Endodermal cell (in vitro differentiated cells): Measurements from ENCODE around the gene GP2. TPM values are rescaled to one million over a fixed set of nuclear protein-coding genes. Genes with fewer than 3 reads are reported as not detected.
A peak's percentile ranks its signal among the peaks of the same experiment; 100 is the strongest.

Experiments used
- DNase-seq: peaks from one replicate; pipeline ENCODE4 v3.0.0-alpha.2; 2017
- H3K27ac ChIP-seq: 2 replicates; pipeline ENCODE4 v1.5.1; 2013; ENCODE audit warnings: mild to moderate bottlenecking, low read depth, low read length, moderate library complexity
- H3K27me3 ChIP-seq: 2 replicates; pipeline ENCODE4 v1.6.1; 2013; ENCODE audit warnings: mild to moderate bottlenecking, low read length, moderate library complexity; ENCODE audit not compliant: insufficient read depth, control insufficient read depth, poor library complexity, severe bottlenecking
- H3K36me3 ChIP-seq: 2 replicates; pipeline ENCODE4 v1.7.0; 2013; ENCODE audit warnings: mild to moderate bottlenecking, low read length, moderate library complexity; ENCODE audit not compliant: control insufficient read depth, insufficient read depth
- H3K4me1 ChIP-seq: one replicate; pipeline ENCODE4 v1.7.0; 2013; ENCODE audit warnings: low read length; ENCODE audit not compliant: control insufficient read depth, insufficient read depth
- H3K4me3 ChIP-seq: 2 replicates; pipeline ENCODE4 v1.5.1; 2013; ENCODE audit warnings: mild to moderate bottlenecking, low read length, moderate library complexity
- H3K9ac ChIP-seq: 2 replicates; pipeline ENCODE4 v1.6.1; 2013; ENCODE audit warnings: mild to moderate bottlenecking, low read length, moderate library complexity; ENCODE audit not compliant: poor library complexity, severe bottlenecking; ENCODE audit errors: extremely low read depth
- H3K9me3 ChIP-seq: 2 replicates; pipeline ENCODE4 v1.6.1; 2013; ENCODE audit warnings: mild to moderate bottlenecking, low read length, moderate library complexity; ENCODE audit not compliant: control insufficient read depth
- H3K27ac Mint-ChIP-seq: 2 replicates; pipeline ENCODE4 v1.8.0; 2020; ENCODE audit warnings: mixed read lengths
- H3K27me3 Mint-ChIP-seq: 2 replicates; pipeline ENCODE4 v1.8.0; 2021; ENCODE audit warnings: mild to moderate bottlenecking, mixed read lengths; ENCODE audit not compliant: insufficient read depth
- H3K36me3 Mint-ChIP-seq: 2 replicates; pipeline ENCODE4 v1.8.0; 2020; ENCODE audit warnings: low read depth, mixed read lengths
- H3K4me1 Mint-ChIP-seq: 2 replicates; pipeline ENCODE4 v1.8.0; 2020; ENCODE audit warnings: mixed read lengths
- H3K4me3 Mint-ChIP-seq: 2 replicates; pipeline ENCODE4 v1.8.0; 2020; ENCODE audit warnings: mild to moderate bottlenecking, moderate library complexity, mixed read lengths
- H3K9me3 Mint-ChIP-seq: 2 replicates; pipeline ENCODE4 v1.8.0; 2020; ENCODE audit warnings: mild to moderate bottlenecking, mixed read lengths
- CTCF ChIP-seq: fragments of 200-600 bp; sonication (generic); conservative IDR thresholded peaks from 2 replicates; pipeline ENCODE4 v1.5.0; 2021; ENCODE audit warnings: antibody characterized with exemption, mild to moderate bottlenecking
- WGBS, 2 experiments: methylation state at CpG; one replicate each; pipeline versions ENCODE4 v1.1.5 to v1.1.7; 2013; ENCODE audit warnings: missing lambda C conversion rate in 2 of 2, mixed read lengths in 1 of 2; ENCODE audit not compliant: insufficient coverage in 1 of 2, insufficient read length in 1 of 2; 5-methylcytosine and 5-hydroxymethylcytosine counted together
- total RNA-seq, 2 donors: library from RNA; stranded (reverse); fragmentation: NEBNext Ultra II Directional in 1 of 2; extraction: Animal tissue kit (Norgen Biotek cat#: 25700) in 1 of 2; gene quantifications; 2 replicates in 1 of 2; 3 replicates in 1 of 2; pipeline ENCODE4 v1.2.1, GENCODE V29; 2021

GP2 gene
- total RNA-seq, 2 donors from 2014 or later, result not detected

DNA sequence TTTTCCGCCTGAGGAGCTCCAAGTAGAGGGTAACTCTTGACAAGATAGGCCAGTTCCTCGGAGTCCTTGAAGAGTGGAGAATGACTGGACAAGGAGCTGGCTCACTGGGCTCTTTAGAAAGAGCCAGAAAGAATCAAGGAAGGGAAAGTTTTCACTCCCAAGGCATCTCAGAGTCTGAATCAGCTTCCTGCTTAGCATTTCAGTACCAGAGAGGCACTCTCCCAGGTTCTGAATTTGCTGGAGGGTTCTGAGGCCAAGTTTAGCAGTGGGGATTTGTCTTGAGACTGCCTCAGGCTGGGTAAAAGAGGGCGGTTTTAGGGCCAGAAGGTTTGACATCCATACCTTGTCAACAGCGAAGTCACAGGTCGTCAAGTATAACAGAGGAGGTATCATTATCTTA is 25.5 kb downstream of the GP2 start:
- H3K36me3 Mint-ChIP-seq, result no peaks in the 10 kb centered on the region
- no peaks in the 10 kb centered on the region for H3K9me3 ChIP-seq
- no peaks in the 10 kb centered on the region for H3K4me1 ChIP-seq
- WGBS, 2 experiments, result 62 to 80% methylated on average over 4 to 5 of the region's 5 CpGs
- H3K9ac ChIP-seq, result no peak overlapping the region
- no peak overlapping the region for H3K27ac Mint-ChIP-seq
- no peaks in the 10 kb centered on the region for H3K27me3 ChIP-seq
- peaks cover 3% of the 10 kb centered on the region for H3K27me3 Mint-ChIP-seq
- no peaks in the 10 kb centered on the region for H3K9me3 Mint-ChIP-seq
- DNase-seq, result peak; percentile 63
- H3K36me3 ChIP-seq, result no peaks in the 10 kb centered on the region
- no peak overlapping the region for H3K4me3 Mint-ChIP-seq
- H3K4me3 ChIP-seq, result no peak overlapping the region
- no peak for TF ChIP-seq CTCF
- H3K27ac ChIP-seq, result no peak overlapping the region
- H3K4me1 Mint-ChIP-seq, result no peaks in the 10 kb centered on the region

- Mint-ChIP-seq H3K9me3 (no peaks in the 10 kb centered on the region), H3K27me3 (peaks cover 3% of the 10 kb centered on the region), H3K4me1 (no peaks in the 10 kb centered on the region), H3K4me3 (no peak overlapping the region), H3K36me3 (no peaks in the 10 kb centered on the region), H3K27ac (no peak overlapping the region)
- H3K4me1 ChIP-seq, result no peaks in the 10 kb centered on the region
- 37 to 44% methylated on average over 6 to 16 of the region's 16 CpGs for WGBS, 2 experiments
- H3K36me3 ChIP-seq, result no peaks in the 10 kb centered on the region
- H3K27me3 ChIP-seq, result no peaks in the 10 kb centered on the region
- peak; percentile 89 for DNase-seq
- H3K9me3 ChIP-seq, result no peaks in the 10 kb centered on the region
- peak; percentile 90 for TF ChIP-seq CTCF
- no peak overlapping the region for H3K27ac ChIP-seq
- no peak overlapping the region for H3K4me3 ChIP-seq
- no peak overlapping the region for H3K9ac ChIP-seq
Observed at GRCh38 chr16:20300312-20301097, 26.8 kb downstream of the GP2 start.

- Histone ChIP-seq H3K27ac (no peak overlapping the region), H3K4me3 (no peak overlapping the region), H3K36me3 (no peaks in the 10 kb centered on the region), H3K9me3 (no peaks in the 10 kb centered on the region), H3K9ac (no peak overlapping the region), H3K4me1 (no peaks in the 10 kb centered on the region), H3K27me3 (no peaks in the 10 kb centered on the region)
- no peak for TF ChIP-seq CTCF
- Mint-ChIP-seq H3K27me3 (peaks cover 3% of the 10 kb centered on the region), H3K27ac (no peak overlapping the region), H3K4me3 (no peak overlapping the region), H3K4me1 (no peaks in the 10 kb centered on the region), H3K36me3 (no peaks in the 10 kb centered on the region), H3K9me3 (no peaks in the 10 kb centered on the region)
- no peak for DNase-seq
- WGBS, 2 experiments, result 72 to 83% methylated on average over 3 to 5 of the region's 5 CpGs
Observed at GRCh38 chr16:20298452-20298851, 28.9 kb downstream of the GP2 start.
